WTC11 (cell line): ENCODE measurements around the gene RAB3IL1. TPM values are rescaled to one million over a fixed set of nuclear protein-coding genes. Genes with fewer than 3 reads are reported as not detected.

ENCODE experiments used
- ATAC-seq: fragments of 200-7000 bp; cut with Tn5 transposase; 2 replicates; pipeline ENCODE4 v1.10.0; 2021; ENCODE audit warnings: mild to moderate bottlenecking, moderate library complexity
- CTCF ChIA-PET: fragments of 300-600 bp; sonication (Branson Sonifier 250); formaldehyde crosslinking; loops from one replicate; lab custom pipeline; 2021; ENCODE audit warnings: antibody characterized with exemption; lab: Charles Lee
- POLR2A ChIA-PET: fragments of 350-600 bp; sonication (Branson Sonifier 250); formaldehyde crosslinking; loops from one replicate; lab custom pipeline; 2021; ENCODE audit warnings: antibody characterized with exemption; lab: Charles Lee
- DNase-seq: peaks from one replicate; pipeline ENCODE4 v3.0.0; 2021; ENCODE audit warnings: low spot score
- H3K27ac Mint-ChIP-seq: 2 replicates; pipeline ENCODE4 v1.8.0; 2021; ENCODE audit warnings: mixed read lengths
- H3K27me3 Mint-ChIP-seq: 2 replicates; pipeline ENCODE4 v1.8.0; 2021; ENCODE audit warnings: low read depth, mild to moderate bottlenecking, moderate library complexity, mixed read lengths
- H3K36me3 Mint-ChIP-seq: 2 replicates; pipeline ENCODE4 v1.8.0; 2021; ENCODE audit warnings: mixed read lengths
- H3K4me1 Mint-ChIP-seq: 2 replicates; pipeline ENCODE4 v1.8.0; 2022; ENCODE audit warnings: mixed read lengths
- H3K4me3 Mint-ChIP-seq: 2 replicates; pipeline ENCODE4 v1.8.0; 2021; ENCODE audit warnings: mild to moderate bottlenecking, moderate library complexity, mixed read lengths
- H3K9me3 Mint-ChIP-seq: 2 replicates; pipeline ENCODE4 v1.8.0; 2021; ENCODE audit warnings: mixed read lengths
- CBFB ChIP-seq: sonication (generic); formaldehyde crosslinking; IDR thresholded peaks from 2 replicates; pipeline ENCODE4 v1.8.1; 2022; ENCODE audit warnings: mild to moderate bottlenecking, low read depth, missing genetic modification reagents
- E2F5 ChIP-seq: sonication (generic); formaldehyde crosslinking; IDR thresholded peaks from 2 replicates; pipeline ENCODE4 v1.8.1; 2022; ENCODE audit warnings: mild to moderate bottlenecking, moderate library complexity, missing genetic modification reagents
- FOXJ3 ChIP-seq: sonication (generic); formaldehyde crosslinking; IDR thresholded peaks from 2 replicates; pipeline ENCODE4 v1.9.0; 2021; ENCODE audit warnings: missing genetic modification reagents, mild to moderate bottlenecking, borderline replicate concordance
- FOXK1 ChIP-seq: sonication (generic); formaldehyde crosslinking; IDR thresholded peaks from 2 replicates; pipeline ENCODE4 v1.8.0; 2022; ENCODE audit warnings: mild to moderate bottlenecking, moderate library complexity, missing genetic modification reagents
- JUN ChIP-seq: sonication (generic); formaldehyde crosslinking; IDR thresholded peaks from 2 replicates; pipeline ENCODE4 v1.8.0; 2023; ENCODE audit warnings: mild to moderate bottlenecking, missing genetic modification reagents
- MXD4 ChIP-seq: fragments of 250-450 bp; sonication (Bioruptor Pico); IDR thresholded peaks from 2 replicates; pipeline ENCODE4 v1.8.0; 2021; ENCODE audit warnings: mild to moderate bottlenecking, moderate library complexity, borderline replicate concordance
- NFYB ChIP-seq: sonication (generic); formaldehyde crosslinking; conservative IDR thresholded peaks from 2 replicates; pipeline ENCODE4 v1.8.0; 2022; ENCODE audit warnings: low read depth, missing genetic modification reagents
- RORB ChIP-seq: fragments of 250-450 bp; sonication (Bioruptor Pico); IDR thresholded peaks from 2 replicates; pipeline ENCODE4 v1.9.0; 2021; ENCODE audit warnings: mild to moderate bottlenecking
- SP1 ChIP-seq: sonication (generic); formaldehyde crosslinking; conservative IDR thresholded peaks from 2 replicates; pipeline ENCODE4 v1.8.1; 2022; ENCODE audit warnings: missing genetic modification reagents
- USF1 ChIP-seq: sonication (generic); formaldehyde crosslinking; IDR thresholded peaks from 2 replicates; pipeline ENCODE4 v1.8.0; 2022; ENCODE audit warnings: mild to moderate bottlenecking, missing genetic modification reagents
- ZNF138 ChIP-seq: sonication (generic); formaldehyde crosslinking; conservative IDR thresholded peaks from 2 replicates; pipeline ENCODE4 v1.8.1; 2022; ENCODE audit warnings: mild to moderate bottlenecking, moderate library complexity, missing genetic modification reagents
- ZNF263 ChIP-seq: sonication (generic); formaldehyde crosslinking; IDR thresholded peaks from 2 replicates; pipeline ENCODE4 v1.8.1; 2022; ENCODE audit warnings: low read depth, mild to moderate bottlenecking, moderate library complexity, missing genetic modification reagents
- ZNF416 ChIP-seq: fragments of 250-450 bp; sonication (Bioruptor Pico); IDR thresholded peaks from 2 replicates; pipeline ENCODE4 v1.9.0; 2021; ENCODE audit warnings: mild to moderate bottlenecking, inconsistent platforms
- ZNF423 ChIP-seq: fragments of 250-450 bp; sonication (Bioruptor Pico); IDR thresholded peaks from 2 replicates; pipeline ENCODE4 v2.1.2; 2022; ENCODE audit warnings: mild to moderate bottlenecking, moderate library complexity
- total RNA-seq: library from RNA; stranded (reverse); gene quantifications from 3 replicates; pipeline ENCODE4 v1.2.3, GENCODE V29; 2021
- TF ChIP-seq, protein P1 (sequence below): fragments of 250-450 bp; sonication (Bioruptor Pico); IDR thresholded peaks from 2 replicates; pipeline ENCODE4 v1.9.0; 2021; ENCODE audit warnings: mild to moderate bottlenecking, borderline replicate concordance

Gene RAB3IL1
- total RNA-seq, 1 experiment from 2014 or later: 7.2 TPM

GRCh38 chr11:61916737-61917333, 531 bp downstream of the RAB3IL1 start (continued):
- TF ChIP-seq, protein P1, sequence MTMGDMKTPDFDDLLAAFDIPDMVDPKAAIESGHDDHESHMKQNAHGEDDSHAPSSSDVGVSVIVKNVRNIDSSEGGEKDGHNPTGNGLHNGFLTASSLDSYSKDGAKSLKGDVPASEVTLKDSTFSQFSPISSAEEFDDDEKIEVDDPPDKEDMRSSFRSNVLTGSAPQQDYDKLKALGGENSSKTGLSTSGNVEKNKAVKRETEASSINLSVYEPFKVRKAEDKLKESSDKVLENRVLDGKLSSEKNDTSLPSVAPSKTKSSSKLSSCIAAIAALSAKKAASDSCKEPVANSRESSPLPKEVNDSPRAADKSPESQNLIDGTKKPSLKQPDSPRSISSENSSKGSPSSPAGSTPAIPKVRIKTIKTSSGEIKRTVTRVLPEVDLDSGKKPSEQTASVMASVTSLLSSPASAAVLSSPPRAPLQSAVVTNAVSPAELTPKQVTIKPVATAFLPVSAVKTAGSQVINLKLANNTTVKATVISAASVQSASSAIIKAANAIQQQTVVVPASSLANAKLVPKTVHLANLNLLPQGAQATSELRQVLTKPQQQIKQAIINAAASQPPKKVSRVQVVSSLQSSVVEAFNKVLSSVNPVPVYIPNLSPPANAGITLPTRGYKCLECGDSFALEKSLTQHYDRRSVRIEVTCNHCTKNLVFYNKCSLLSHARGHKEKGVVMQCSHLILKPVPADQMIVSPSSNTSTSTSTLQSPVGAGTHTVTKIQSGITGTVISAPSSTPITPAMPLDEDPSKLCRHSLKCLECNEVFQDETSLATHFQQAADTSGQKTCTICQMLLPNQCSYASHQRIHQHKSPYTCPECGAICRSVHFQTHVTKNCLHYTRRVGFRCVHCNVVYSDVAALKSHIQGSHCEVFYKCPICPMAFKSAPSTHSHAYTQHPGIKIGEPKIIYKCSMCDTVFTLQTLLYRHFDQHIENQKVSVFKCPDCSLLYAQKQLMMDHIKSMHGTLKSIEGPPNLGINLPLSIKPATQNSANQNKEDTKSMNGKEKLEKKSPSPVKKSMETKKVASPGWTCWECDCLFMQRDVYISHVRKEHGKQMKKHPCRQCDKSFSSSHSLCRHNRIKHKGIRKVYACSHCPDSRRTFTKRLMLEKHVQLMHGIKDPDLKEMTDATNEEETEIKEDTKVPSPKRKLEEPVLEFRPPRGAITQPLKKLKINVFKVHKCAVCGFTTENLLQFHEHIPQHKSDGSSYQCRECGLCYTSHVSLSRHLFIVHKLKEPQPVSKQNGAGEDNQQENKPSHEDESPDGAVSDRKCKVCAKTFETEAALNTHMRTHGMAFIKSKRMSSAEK (CRISPR knock-in tag): no peak
- no peak for TF ChIP-seq RORB (CRISPR knock-in tag)
- no peak for TF ChIP-seq FOXJ3
- no peak for TF ChIP-seq SP1 (CRISPR knock-in tag)
- TF ChIP-seq CBFB (CRISPR knock-in tag): no peak
- TF ChIP-seq ZNF263 (CRISPR knock-in tag): no peak
- TF ChIP-seq ZNF138: no peak
- no peak for TF ChIP-seq NFYB (CRISPR knock-in tag)
- no peak for TF ChIP-seq MXD4 (CRISPR knock-in tag)

- no peak overlapping the region for H3K27ac Mint-ChIP-seq
- ATAC-seq (no peak), DNase-seq (no peak)
- H3K27me3 Mint-ChIP-seq: peaks cover 36% of the 10 kb centered on the region
- peaks cover 16% of the 10 kb centered on the region for H3K4me1 Mint-ChIP-seq
- POLR2A ChIA-PET: no interaction called here
- CTCF ChIA-PET: interaction anchor here (1.4 to 5.5 kb wide), 4 partner anchors 15 to 193 kb away, joined by 4 to 52 read pairs (median 22); no protein-coding TSS in a partner anchor
- H3K4me3 Mint-ChIP-seq: no peak overlapping the region
- TF ChIP-seq MXD4 (CRISPR knock-in tag) (no peak), USF1 (no peak), JUN (no peak), FOXK1 (CRISPR knock-in tag) (no peak), ZNF423 (CRISPR knock-in tag) (no peak), E2F5 (no peak), ZNF416 (CRISPR knock-in tag) (no peak)
- TF ChIP-seq, protein P1 (CRISPR knock-in tag): no peak
- H3K36me3 Mint-ChIP-seq: no peaks in the 10 kb centered on the region
- H3K9me3 Mint-ChIP-seq: no peaks in the 10 kb centered on the region
Measured at GRCh38 chr11:61914471-61915171, 2.7 kb downstream of the RAB3IL1 start.
